Endodermal cell (in vitro differentiated cells): ENCODE data around the gene PRKCI. TPM values are rescaled to one million over a fixed set of nuclear protein-coding genes. Genes with fewer than 3 reads are reported as not detected.
"Not testable (repeated sequence)": the region's sequence is repeated elsewhere in the genome, so short reads cannot be mapped to it uniquely, and the experiment has no call there.

Source experiments
- DNase-seq: peaks from one replicate; pipeline ENCODE4 v3.0.0-alpha.2; 2017
- H3K27ac ChIP-seq: 2 replicates; pipeline ENCODE4 v1.5.1; 2013; ENCODE audit warnings: mild to moderate bottlenecking, low read depth, low read length, moderate library complexity
- H3K27me3 ChIP-seq: 2 replicates; pipeline ENCODE4 v1.6.1; 2013; ENCODE audit warnings: mild to moderate bottlenecking, low read length, moderate library complexity; ENCODE audit not compliant: insufficient read depth, control insufficient read depth, poor library complexity, severe bottlenecking
- H3K36me3 ChIP-seq: 2 replicates; pipeline ENCODE4 v1.7.0; 2013; ENCODE audit warnings: mild to moderate bottlenecking, low read length, moderate library complexity; ENCODE audit not compliant: control insufficient read depth, insufficient read depth
- H3K4me1 ChIP-seq: one replicate; pipeline ENCODE4 v1.7.0; 2013; ENCODE audit warnings: low read length; ENCODE audit not compliant: control insufficient read depth, insufficient read depth
- H3K4me3 ChIP-seq: 2 replicates; pipeline ENCODE4 v1.5.1; 2013; ENCODE audit warnings: mild to moderate bottlenecking, low read length, moderate library complexity
- H3K9ac ChIP-seq: 2 replicates; pipeline ENCODE4 v1.6.1; 2013; ENCODE audit warnings: mild to moderate bottlenecking, low read length, moderate library complexity; ENCODE audit not compliant: poor library complexity, severe bottlenecking; ENCODE audit errors: extremely low read depth
- H3K9me3 ChIP-seq: 2 replicates; pipeline ENCODE4 v1.6.1; 2013; ENCODE audit warnings: mild to moderate bottlenecking, low read length, moderate library complexity; ENCODE audit not compliant: control insufficient read depth
- H3K27ac Mint-ChIP-seq: 2 replicates; pipeline ENCODE4 v1.8.0; 2020; ENCODE audit warnings: mixed read lengths
- H3K27me3 Mint-ChIP-seq: 2 replicates; pipeline ENCODE4 v1.8.0; 2021; ENCODE audit warnings: mild to moderate bottlenecking, mixed read lengths; ENCODE audit not compliant: insufficient read depth
- H3K36me3 Mint-ChIP-seq: 2 replicates; pipeline ENCODE4 v1.8.0; 2020; ENCODE audit warnings: low read depth, mixed read lengths
- H3K4me1 Mint-ChIP-seq: 2 replicates; pipeline ENCODE4 v1.8.0; 2020; ENCODE audit warnings: mixed read lengths
- H3K4me3 Mint-ChIP-seq: 2 replicates; pipeline ENCODE4 v1.8.0; 2020; ENCODE audit warnings: mild to moderate bottlenecking, moderate library complexity, mixed read lengths
- H3K9me3 Mint-ChIP-seq: 2 replicates; pipeline ENCODE4 v1.8.0; 2020; ENCODE audit warnings: mild to moderate bottlenecking, mixed read lengths
- WGBS, 2 experiments: methylation state at CpG; one replicate each; pipeline versions ENCODE4 v1.1.5 to v1.1.7; 2013; ENCODE audit warnings: missing lambda C conversion rate in 2 of 2, mixed read lengths in 1 of 2; ENCODE audit not compliant: insufficient coverage in 1 of 2, insufficient read length in 1 of 2; 5-methylcytosine and 5-hydroxymethylcytosine counted together
- total RNA-seq, 2 donors: library from RNA; stranded (reverse); fragmentation: NEBNext Ultra II Directional in 1 of 2; extraction: Animal tissue kit (Norgen Biotek cat#: 25700) in 1 of 2; gene quantifications; 2 replicates in 1 of 2; 3 replicates in 1 of 2; pipeline ENCODE4 v1.2.1, GENCODE V29; 2021
- TF ChIP-seq, protein P1 (sequence below): fragments of 200-600 bp; sonication (generic); conservative IDR thresholded peaks from 2 replicates; pipeline ENCODE4 v1.5.0; 2021; ENCODE audit warnings: antibody characterized with exemption, mild to moderate bottlenecking

The PRKCI gene
- total RNA-seq, 2 donors from 2014 or later: 81.9 to 103 TPM

DNA sequence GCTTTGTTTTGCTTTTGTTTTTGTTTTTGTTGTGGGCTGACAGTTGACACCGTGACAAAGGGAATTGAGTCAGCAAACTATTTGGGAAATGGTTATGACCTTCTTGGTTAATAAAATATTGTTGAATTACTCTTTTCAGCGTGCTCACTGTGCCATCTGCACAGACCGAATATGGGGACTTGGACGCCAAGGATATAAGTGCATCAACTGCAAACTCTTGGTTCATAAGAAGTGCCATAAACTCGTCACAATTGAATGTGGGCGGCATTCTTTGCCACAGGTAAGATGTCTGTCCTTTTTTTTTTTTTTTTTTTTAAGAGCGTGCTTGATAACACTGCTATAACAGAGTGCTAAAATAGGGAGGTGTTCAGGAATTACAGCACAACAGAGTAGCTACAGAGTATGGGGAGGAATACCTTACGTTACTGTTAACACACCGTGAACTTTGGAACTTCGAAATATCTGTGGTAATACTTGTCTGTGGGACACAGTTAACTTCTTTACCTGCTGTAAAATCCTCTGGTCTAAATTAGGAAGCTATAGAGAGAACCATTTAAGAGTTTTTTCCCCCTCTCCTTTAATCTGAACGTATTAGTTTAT, 48.2 kb downstream of the PRKCI start:
- H3K27me3 ChIP-seq: no peaks in the 10 kb centered on the region
- H3K27ac ChIP-seq: no peak overlapping the region
- no peak overlapping the region for H3K4me3 ChIP-seq
- H3K9me3 ChIP-seq: no peaks in the 10 kb centered on the region
- Mint-ChIP-seq H3K27me3 (no peaks in the 10 kb centered on the region), H3K9me3 (no peaks in the 10 kb centered on the region), H3K36me3 (peaks cover 60% of the 10 kb centered on the region), H3K27ac (no peak overlapping the region), H3K4me3 (no peak overlapping the region), H3K4me1 (no peaks in the 10 kb centered on the region)
- no peak for DNase-seq
- peaks cover 76% of the 10 kb centered on the region for H3K36me3 ChIP-seq
- no peak overlapping the region for H3K9ac ChIP-seq
- no peaks in the 10 kb centered on the region for H3K4me1 ChIP-seq
- TF ChIP-seq, protein P1, sequence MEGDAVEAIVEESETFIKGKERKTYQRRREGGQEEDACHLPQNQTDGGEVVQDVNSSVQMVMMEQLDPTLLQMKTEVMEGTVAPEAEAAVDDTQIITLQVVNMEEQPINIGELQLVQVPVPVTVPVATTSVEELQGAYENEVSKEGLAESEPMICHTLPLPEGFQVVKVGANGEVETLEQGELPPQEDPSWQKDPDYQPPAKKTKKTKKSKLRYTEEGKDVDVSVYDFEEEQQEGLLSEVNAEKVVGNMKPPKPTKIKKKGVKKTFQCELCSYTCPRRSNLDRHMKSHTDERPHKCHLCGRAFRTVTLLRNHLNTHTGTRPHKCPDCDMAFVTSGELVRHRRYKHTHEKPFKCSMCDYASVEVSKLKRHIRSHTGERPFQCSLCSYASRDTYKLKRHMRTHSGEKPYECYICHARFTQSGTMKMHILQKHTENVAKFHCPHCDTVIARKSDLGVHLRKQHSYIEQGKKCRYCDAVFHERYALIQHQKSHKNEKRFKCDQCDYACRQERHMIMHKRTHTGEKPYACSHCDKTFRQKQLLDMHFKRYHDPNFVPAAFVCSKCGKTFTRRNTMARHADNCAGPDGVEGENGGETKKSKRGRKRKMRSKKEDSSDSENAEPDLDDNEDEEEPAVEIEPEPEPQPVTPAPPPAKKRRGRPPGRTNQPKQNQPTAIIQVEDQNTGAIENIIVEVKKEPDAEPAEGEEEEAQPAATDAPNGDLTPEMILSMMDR: no peak
- WGBS, 2 experiments: 95 to 100% methylated on average over 7 to 11 of the region's 11 CpGs

DNA sequence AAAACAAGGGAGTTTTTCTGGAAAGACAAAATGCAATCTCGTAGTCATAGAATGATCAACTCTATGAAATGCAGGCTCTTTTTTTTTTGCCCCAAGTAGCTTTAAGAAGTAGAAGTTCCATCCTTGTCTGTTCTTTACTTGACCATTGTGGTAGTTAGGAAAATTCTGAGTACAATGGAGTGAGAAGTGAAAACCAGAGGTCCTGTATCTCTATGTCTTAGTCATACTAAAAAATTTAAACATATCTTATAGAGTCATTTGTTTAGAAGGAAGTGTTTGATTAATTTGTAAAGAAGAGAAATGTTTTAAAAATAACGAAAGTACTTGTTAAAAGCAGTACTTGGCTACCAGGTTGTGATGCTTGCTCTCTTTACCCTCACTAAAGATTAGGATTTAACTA, 52.4 kb downstream of the PRKCI start:
- Histone ChIP-seq H3K27me3 (no peaks in the 10 kb centered on the region), H3K4me1 (no peaks in the 10 kb centered on the region), H3K9ac (no peak overlapping the region), H3K36me3 (peaks cover 93% of the 10 kb centered on the region), H3K4me3 (no peak overlapping the region), H3K27ac (no peak overlapping the region), H3K9me3 (no peaks in the 10 kb centered on the region)
- Mint-ChIP-seq H3K27ac (no peak overlapping the region), H3K27me3 (no peaks in the 10 kb centered on the region), H3K4me1 (no peaks in the 10 kb centered on the region), H3K36me3 (peaks cover 81% of the 10 kb centered on the region), H3K9me3 (no peaks in the 10 kb centered on the region), H3K4me3 (no peak overlapping the region)
- TF ChIP-seq, protein P1: no peak
- WGBS, 2 experiments: 88% methylated on average over 1 to 2 of the region's 2 CpGs
- no peak for DNase-seq

- Mint-ChIP-seq H3K27me3 (no peaks in the 10 kb centered on the region), H3K27ac (no peak overlapping the region)
Measured at GRCh38 chr3:170275832-170276231, 53.6 kb downstream of the PRKCI start.

DNA sequence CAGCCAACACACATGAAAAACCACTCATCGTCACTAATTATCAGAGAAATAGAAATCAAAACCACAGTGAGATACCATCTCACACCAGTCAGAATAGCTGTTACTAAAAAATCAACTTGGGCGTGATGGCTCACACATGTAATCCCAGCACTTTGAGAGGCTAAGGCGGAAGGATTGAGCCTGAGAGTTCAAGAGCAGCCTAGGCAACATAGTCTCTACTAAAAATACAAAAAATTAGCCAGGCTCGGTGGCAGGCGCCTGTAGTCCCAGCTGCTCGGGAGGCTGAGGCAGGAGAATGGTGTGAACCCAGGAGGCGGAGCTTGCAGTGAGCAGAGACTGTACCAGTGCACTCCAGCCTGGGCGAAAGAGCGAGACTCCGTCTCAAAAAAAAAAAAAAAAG, 55.1 kb downstream of the PRKCI start:
- H3K27ac Mint-ChIP-seq: not testable (repeated sequence)

More at GRCh38 chr3:170275832-170276231, 53.6 kb downstream of the PRKCI start:
- H3K4me1 ChIP-seq: no peaks in the 10 kb centered on the region
- TF ChIP-seq, protein P1: no peak
- Mint-ChIP-seq H3K36me3 (peaks cover 78% of the 10 kb centered on the region), H3K4me3 (no peak overlapping the region), H3K9me3 (no peaks in the 10 kb centered on the region), H3K4me1 (no peaks in the 10 kb centered on the region)
- H3K4me3 ChIP-seq: no peak overlapping the region
- no peak for DNase-seq
- no peak overlapping the region for H3K9ac ChIP-seq
- WGBS, 2 experiments: 100% methylated on average over 2 of the region's 3 CpGs
- H3K27me3 ChIP-seq: no peaks in the 10 kb centered on the region
- H3K27ac ChIP-seq: no peak overlapping the region
- H3K36me3 ChIP-seq: peaks cover 90% of the 10 kb centered on the region
- H3K9me3 ChIP-seq: no peaks in the 10 kb centered on the region

More for the DNA sequence above, 55.1 kb downstream of the PRKCI start:
- peaks cover 78% of the 10 kb centered on the region for H3K36me3 Mint-ChIP-seq
- H3K9ac ChIP-seq, H3K27me3 Mint-ChIP-seq, H3K27me3 ChIP-seq, H3K9me3 ChIP-seq, H3K4me3 ChIP-seq, DNase-seq, H3K4me1 ChIP-seq, H3K9me3 Mint-ChIP-seq, H3K27ac ChIP-seq, H3K4me1 Mint-ChIP-seq, H3K4me3 Mint-ChIP-seq: not testable (repeated sequence)
- peaks cover 89% of the 10 kb centered on the region for H3K36me3 ChIP-seq
- 90 to 94% methylated on average over 3 to 10 of the region's 10 CpGs for WGBS, 2 experiments
